ENCODE measurements around the gene FASN. TPM values are rescaled to one million over a fixed set of nuclear protein-coding genes. Genes with fewer than 3 reads are reported as not detected.

FASN gene
- total RNA-seq, 2 experiments from 2014 or later = 138 to 139 TPM

GRCh38 chr17:82058855-82059249, 39.2 kb downstream of the FASN start:
- Mint-ChIP-seq H3K27ac (no peak overlapping the region), H3K27me3 (no peaks in the 10 kb centered on the region), H3K4me1 (no peaks in the 10 kb centered on the region), H3K4me3 (no peak overlapping the region), H3K9me3 (no peaks in the 10 kb centered on the region), H3K36me3 (ENCODE audit: low read depth) (peaks cover 5% of the 10 kb centered on the region)
- CTCF ChIA-PET = interaction anchor here (0.5 to 1.8 kb wide), 3 partner anchors 21 to 140 kb away, joined by 3 to 5 read pairs (median 3); partner anchors contain the start of genes DCXR and RAC3
- DNase-seq = no peak
- POLR2A ChIA-PET = interaction anchor here (0.6 kb wide), 1 partner anchor 8 kb away, joined by 6 read pairs; no protein-coding TSS in a partner anchor

DNA sequence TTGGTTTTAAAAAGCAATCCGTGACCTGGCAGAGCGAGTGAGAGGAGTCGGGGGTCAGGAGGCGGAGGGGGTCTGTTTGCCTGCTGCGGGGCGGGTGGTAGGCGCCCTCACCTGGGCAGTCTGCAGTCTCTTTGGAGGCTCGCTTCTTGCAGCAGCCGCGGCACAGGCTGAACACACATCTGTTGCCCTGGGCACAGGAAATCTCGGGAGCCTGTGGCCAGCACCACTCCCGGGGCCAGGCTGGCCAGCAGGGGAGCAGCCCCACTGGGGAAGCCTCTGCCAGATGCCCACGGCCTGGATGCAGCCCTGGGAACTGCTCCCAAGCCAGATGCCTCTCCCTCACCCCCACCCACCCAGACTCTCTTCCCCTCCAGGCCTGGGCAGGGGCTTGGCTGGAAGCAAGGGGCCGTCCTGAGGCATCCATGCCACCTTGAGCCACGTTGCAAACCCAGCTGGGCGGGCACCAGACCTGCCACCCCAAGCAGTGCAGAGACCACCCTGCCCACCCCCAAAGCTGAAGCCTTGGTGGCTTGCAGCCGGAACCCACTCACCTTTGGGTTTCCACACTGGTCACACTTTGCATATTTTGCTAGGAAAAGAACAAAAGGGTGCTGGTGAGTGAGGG, 39.7 kb downstream of the FASN start:
- Mint-ChIP-seq H3K27me3 (no peaks in the 10 kb centered on the region), H3K4me1 (peaks cover 5% of the 10 kb centered on the region), H3K4me3 (no peak overlapping the region), H3K9me3 (no peaks in the 10 kb centered on the region), H3K36me3 (ENCODE audit: low read depth) (peaks cover 5% of the 10 kb centered on the region), H3K27ac (peak overlapping the region; percentile 57)
- DNase-seq = no peak
- ChIA-PET CTCF (no interaction called here), POLR2A (interaction anchor here (0.6 kb wide), 1 partner anchor 8 kb away, joined by 6 read pairs; no protein-coding TSS in a partner anchor)

DNA sequence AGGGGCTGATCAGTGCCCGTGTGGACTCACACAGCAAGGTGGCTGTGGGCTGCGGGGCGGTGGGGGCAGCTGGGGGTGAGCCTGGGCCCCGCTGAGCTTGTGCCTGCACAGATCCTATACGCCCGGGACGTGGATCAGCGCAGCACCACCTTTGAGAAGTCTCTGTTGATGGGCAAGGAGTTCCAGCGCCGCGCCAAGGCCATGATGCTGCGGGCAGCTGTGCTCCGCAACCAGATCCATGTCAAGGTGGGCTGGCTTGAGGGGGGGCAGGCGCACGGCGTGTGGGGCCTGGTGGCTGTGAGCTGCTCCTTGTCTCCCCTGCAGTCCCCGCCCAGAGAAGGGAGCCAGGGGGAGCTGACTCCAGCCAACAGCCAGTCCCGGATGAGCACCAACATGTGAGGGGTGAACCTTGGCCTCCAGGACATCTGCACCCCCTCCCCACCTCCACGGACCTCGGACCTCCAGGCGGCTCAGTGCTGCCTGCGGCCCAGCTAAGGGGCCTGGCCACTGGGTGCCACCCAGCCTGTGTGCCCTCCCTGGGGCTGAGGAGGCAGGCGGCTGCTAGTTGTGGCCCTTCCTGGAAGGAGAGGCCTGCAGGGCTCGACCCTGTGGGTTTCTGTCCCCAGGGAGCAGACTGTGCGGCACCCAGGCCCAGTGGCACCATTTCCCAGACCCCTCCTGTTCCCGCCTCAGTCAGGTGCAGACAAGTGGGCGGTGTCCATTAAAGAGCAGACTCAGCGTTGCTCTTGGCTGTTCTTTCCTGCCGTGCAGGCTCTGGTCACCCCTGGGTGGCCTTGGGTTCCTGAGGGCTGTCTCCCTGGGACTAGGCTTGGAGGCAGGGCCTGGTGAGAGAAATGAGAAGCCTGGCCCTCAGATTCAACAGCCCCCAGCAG, 41.1 kb downstream of the FASN start:
- no peaks in the 10 kb centered on the region for H3K27me3 Mint-ChIP-seq
- ChIA-PET CTCF (interaction anchor here (0.9 to 1.2 kb wide), 2 partner anchors 9 to 69 kb away, joined by 3 to 5 read pairs; no protein-coding TSS in a partner anchor), POLR2A (no interaction called here)
- no peak overlapping the region for H3K4me3 Mint-ChIP-seq
- DNase-seq = no peak
- H3K36me3 Mint-ChIP-seq (ENCODE audit: low read depth) = peaks cover 5% of the 10 kb centered on the region
- no peaks in the 10 kb centered on the region for H3K9me3 Mint-ChIP-seq
- H3K4me1 Mint-ChIP-seq = peaks cover 12% of the 10 kb centered on the region
- H3K27ac Mint-ChIP-seq = no peak overlapping the region

- Mint-ChIP-seq H3K27me3 (no peaks in the 10 kb centered on the region), H3K4me3 (no peak overlapping the region), H3K36me3 (ENCODE audit: low read depth) (peaks cover 5% of the 10 kb centered on the region), H3K9me3 (no peaks in the 10 kb centered on the region), H3K4me1 (peaks cover 12% of the 10 kb centered on the region), H3K27ac (no peak overlapping the region)
- CTCF ChIA-PET = interaction anchor here (0.9 to 1.3 kb wide), 3 partner anchors 10 to 70 kb away, joined by 3 to 5 read pairs (median 3); no protein-coding TSS in a partner anchor
- POLR2A ChIA-PET = no interaction called here
- DNase-seq = no peak
Measured at GRCh38 chr17:82055965-82056728, 41.9 kb downstream of the FASN start.

GRCh38 chr17:82055023-82055964, 42.7 kb downstream of the FASN start:
- DNase-seq = no peak
- peaks cover 18% of the 10 kb centered on the region for H3K4me1 Mint-ChIP-seq
- H3K27ac Mint-ChIP-seq = no peak overlapping the region
- H3K36me3 Mint-ChIP-seq (ENCODE audit: low read depth) = peaks cover 5% of the 10 kb centered on the region
- H3K27me3 Mint-ChIP-seq = no peaks in the 10 kb centered on the region
- POLR2A ChIA-PET = interaction anchor here (0.5 kb wide), 1 partner anchor 14 kb away, joined by 3 read pairs; no protein-coding TSS in a partner anchor
- CTCF ChIA-PET = interaction anchor here (1.2 to 1.3 kb wide), 2 partner anchors 18 to 36 kb away, joined by 3 read pairs; partner anchors contain the start of gene DCXR
- no peaks in the 10 kb centered on the region for H3K9me3 Mint-ChIP-seq
- H3K4me3 Mint-ChIP-seq = no peak overlapping the region

DNA sequence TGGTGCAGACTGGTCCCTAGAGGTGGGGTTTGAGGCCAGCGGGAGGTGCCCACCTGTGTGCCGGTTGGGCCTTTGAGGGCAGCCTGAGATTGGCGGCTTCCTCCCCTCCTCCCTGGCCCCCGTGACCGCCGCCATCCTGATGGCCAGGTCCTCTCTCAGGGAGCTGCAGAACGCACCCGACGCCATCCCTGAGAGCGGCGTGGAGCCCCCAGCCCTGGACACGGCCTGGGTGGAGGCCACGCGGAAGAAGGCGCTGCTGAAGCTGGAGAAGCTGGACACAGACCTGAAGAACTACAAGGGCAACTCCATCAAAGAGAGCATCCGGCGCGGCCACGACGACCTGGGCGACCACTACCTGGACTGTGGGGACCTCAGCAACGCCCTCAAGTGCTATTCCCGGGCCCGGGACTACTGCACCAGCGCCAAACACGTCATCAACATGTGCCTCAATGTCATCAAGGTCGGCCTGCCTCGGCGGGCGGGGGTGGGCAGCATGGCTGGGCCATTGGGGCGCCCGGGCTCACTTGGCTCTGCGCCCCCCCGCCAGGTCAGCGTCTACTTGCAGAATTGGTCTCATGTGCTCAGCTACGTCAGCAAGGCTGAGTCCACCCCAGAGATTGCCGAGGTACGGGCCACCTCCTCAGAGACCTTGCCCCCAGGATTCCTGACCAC, 43.5 kb downstream of the FASN start:
- Mint-ChIP-seq H3K4me3 (no peak overlapping the region), H3K27ac (peak overlapping the region; percentile 74), H3K36me3 (ENCODE audit: low read depth) (peaks cover 2% of the 10 kb centered on the region), H3K4me1 (peaks cover 22% of the 10 kb centered on the region), H3K9me3 (no peaks in the 10 kb centered on the region), H3K27me3 (no peaks in the 10 kb centered on the region)
- no peak for DNase-seq
- CTCF ChIA-PET = interaction anchor here (1.2 to 2.6 kb wide), 5 partner anchors 10 to 35 kb away, joined by 3 to 7 read pairs (median 4); partner anchors contain the start of gene DCXR
- POLR2A ChIA-PET = no interaction called here

GRCh38 chr17:82053556-82054263, 44.3 kb downstream of the FASN start:
- Mint-ChIP-seq H3K4me3 (peak overlapping the region; percentile 83), H3K36me3 (ENCODE audit: low read depth) (peaks cover 2% of the 10 kb centered on the region), H3K4me1 (peaks cover 23% of the 10 kb centered on the region), H3K27me3 (no peaks in the 10 kb centered on the region), H3K9me3 (no peaks in the 10 kb centered on the region), H3K27ac (peak overlapping the region; percentile 78)
- POLR2A ChIA-PET = no interaction called here
- CTCF ChIA-PET = interaction anchor here (1.2 to 2.6 kb wide), 4 partner anchors 11 to 24 kb away, joined by 3 to 7 read pairs (median 4); partner anchors contain the start of gene DCXR
- no peak for DNase-seq

DNA sequence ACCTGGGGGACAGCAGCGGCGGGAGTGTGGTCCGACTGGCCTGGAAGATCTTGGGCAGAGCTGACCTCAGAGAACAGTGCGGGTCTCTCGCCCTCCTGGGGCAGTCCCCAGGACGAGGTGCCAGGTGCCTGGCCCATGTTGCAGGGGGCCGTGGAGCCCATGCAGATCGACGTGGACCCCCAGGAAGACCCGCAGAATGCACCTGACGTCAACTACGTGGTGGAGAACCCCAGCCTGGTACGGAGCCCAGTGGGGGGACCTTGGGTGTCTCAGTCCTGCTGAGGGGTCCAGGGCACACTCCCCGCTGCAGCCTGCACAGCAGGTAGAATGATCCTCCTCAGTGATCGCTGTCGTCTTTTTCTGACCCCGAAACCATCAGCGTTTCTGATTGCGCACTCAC, 44.9 kb downstream of the FASN start:
- POLR2A ChIA-PET = no interaction called here
- peaks cover 2% of the 10 kb centered on the region for H3K36me3 Mint-ChIP-seq (ENCODE audit: low read depth)

GRCh38 chr17:82052638-82053059, 45.4 kb downstream of the FASN start:
- H3K4me1 Mint-ChIP-seq = peaks cover 23% of the 10 kb centered on the region
- no peaks in the 10 kb centered on the region for H3K9me3 Mint-ChIP-seq
- H3K27ac Mint-ChIP-seq = peak overlapping the region; percentile 69
- DNase-seq = no peak
- peak overlapping the region; percentile 83 for H3K4me3 Mint-ChIP-seq
- CTCF ChIA-PET = interaction anchor here (0.9 to 2.6 kb wide), 4 partner anchors 12 to 93 kb away, joined by 3 to 7 read pairs (median 4); partner anchors contain the start of gene DCXR
- no peaks in the 10 kb centered on the region for H3K27me3 Mint-ChIP-seq
- peaks cover 3% of the 10 kb centered on the region for H3K36me3 Mint-ChIP-seq (ENCODE audit: low read depth)
- POLR2A ChIA-PET = interaction anchor here (0.6 kb wide), 1 partner anchor 15 kb away, joined by 3 read pairs; the partner anchor contains the start of gene DCXR

More for the DNA sequence above, 44.9 kb downstream of the FASN start:
- CTCF ChIA-PET = interaction anchor here (1.2 to 2.6 kb wide), 4 partner anchors 11 to 24 kb away, joined by 3 to 7 read pairs (median 4); partner anchors contain the start of gene DCXR
- no peaks in the 10 kb centered on the region for H3K9me3 Mint-ChIP-seq
- no peak for DNase-seq
- no peaks in the 10 kb centered on the region for H3K27me3 Mint-ChIP-seq
- H3K4me3 Mint-ChIP-seq = peak overlapping the region; percentile 83
- H3K4me1 Mint-ChIP-seq = peaks cover 23% of the 10 kb centered on the region
- peak overlapping the region; percentile 78 for H3K27ac Mint-ChIP-seq

DNA sequence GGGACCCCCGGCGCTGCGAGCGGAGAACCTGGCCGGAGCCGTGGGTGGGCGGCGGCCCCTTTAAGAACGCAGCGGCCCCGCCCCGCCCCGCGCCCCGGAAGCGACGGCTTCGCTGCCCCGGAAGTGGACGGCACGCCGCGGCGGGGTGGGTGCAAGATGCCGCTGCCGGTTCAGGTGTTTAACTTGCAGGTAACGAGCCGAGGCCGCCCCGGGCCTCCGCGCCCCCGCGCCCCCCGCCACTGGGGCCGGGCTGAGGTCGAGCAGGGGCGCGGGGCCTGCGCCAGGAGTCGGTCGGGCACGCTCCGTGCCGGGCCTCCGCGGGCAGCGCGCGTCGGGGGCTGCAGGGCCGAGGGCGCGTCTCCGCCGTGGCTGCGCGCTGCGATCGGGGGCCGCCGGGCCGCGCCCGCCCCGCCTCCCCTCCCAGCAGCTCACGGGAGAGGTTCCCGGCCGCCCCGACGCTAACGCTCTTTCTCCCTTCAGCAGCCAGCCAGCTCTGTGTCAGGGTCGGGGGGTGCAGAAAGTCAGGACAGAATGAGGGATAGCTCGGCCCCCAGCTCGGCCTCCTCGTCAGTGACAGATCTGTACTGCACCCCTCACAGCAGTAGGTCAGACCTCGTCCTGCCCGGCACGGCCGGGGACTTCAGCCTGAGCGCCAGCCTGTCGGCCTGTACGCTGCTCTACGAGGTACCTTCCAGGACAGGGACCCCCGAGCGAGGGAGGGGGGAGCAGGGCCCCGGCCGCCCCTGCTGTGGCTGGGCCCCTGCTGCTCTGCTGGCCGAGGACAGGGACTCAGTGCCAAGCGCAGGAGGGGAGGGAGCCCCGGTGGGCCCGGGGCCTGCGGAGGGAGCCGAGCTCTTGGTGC, 46.0 kb downstream of the FASN start, which contains the start of the genes GPS1 and RFNG:
Gene GPS1, plus strand, starts transcription at position 123 of the 862 bp plus-strand sequence. Its CDS starts 34 bp downstream, at position 157.
Gene RFNG, minus strand, starts transcription at position 36 of the 862 bp plus-strand sequence. CDS start 45 bp downstream, outside the sequence.
- DNase-seq = peak; percentile 84
- Mint-ChIP-seq H3K36me3 (ENCODE audit: low read depth) (peaks cover 5% of the 10 kb centered on the region), H3K4me3 (peak within 1 kb of the TSS; percentile 83), H3K9me3 (no peaks in the 10 kb centered on the region), H3K27me3 (no peaks in the 10 kb centered on the region), H3K4me1 (peaks cover 23% of the 10 kb centered on the region), H3K27ac (peak within 1 kb of the TSS; percentile 93)
- POLR2A ChIA-PET = interaction anchor here (0.6 kb wide), 1 partner anchor 14 kb away, joined by 3 read pairs; the partner anchor contains the start of gene DCXR
- CTCF ChIA-PET = interaction anchor here (0.9 to 2.6 kb wide), 4 partner anchors 12 to 93 kb away, joined by 3 to 7 read pairs (median 4); partner anchors contain the start of gene DCXR
